Hepatocyte (in vitro differentiated cells): ENCODE results near the gene TNFSF9. TPM values are rescaled to one million over a fixed set of nuclear protein-coding genes. Genes with fewer than 3 reads are reported as not detected.
A peak's percentile ranks its signal among the peaks of the same experiment; 100 is the strongest.
"Not testable (repeated sequence)": the region's sequence is repeated elsewhere in the genome, so short reads cannot be mapped to it uniquely, and the experiment has no call there.

Experiments
- DNase-seq: peaks from one replicate; pipeline ENCODE4 v3.0.0-alpha.2; 2016; ENCODE audit warnings: low spot score
- H2AFZ ChIP-seq: fragments of 200-600 bp; sonication (generic); 2 replicates; pipeline ENCODE4 v1.6.0; 2016; ENCODE audit warnings: antibody characterized with exemption, mild to moderate bottlenecking
- H3K27ac ChIP-seq: fragments of 200-600 bp; sonication (generic); 2 replicates; pipeline ENCODE4 v1.5.1; 2016; ENCODE audit warnings: mild to moderate bottlenecking
- H3K27me3 ChIP-seq: fragments of 200-600 bp; sonication (generic); 2 replicates; pipeline ENCODE4 v1.6.1; 2016
- H3K36me3 ChIP-seq: fragments of 200-600 bp; sonication (generic); replicated peaks from 2 replicates; pipeline ENCODE4 v1.5.1; 2016; ENCODE audit warnings: low read depth; ENCODE audit not compliant: insufficient read depth
- H3K4me1 ChIP-seq: fragments of 200-600 bp; sonication (generic); 2 replicates; pipeline ENCODE4 v1.5.1; 2016; ENCODE audit warnings: mild to moderate bottlenecking, moderate library complexity; ENCODE audit not compliant: insufficient read depth
- H3K4me2 ChIP-seq: fragments of 200-600 bp; sonication (generic); 2 replicates; pipeline ENCODE4 v1.6.0; 2016
- H3K4me3 ChIP-seq: fragments of 200-600 bp; sonication (generic); 2 replicates; pipeline ENCODE4 v1.5.1; 2016; ENCODE audit warnings: mild to moderate bottlenecking
- H3K79me2 ChIP-seq: fragments of 200-600 bp; sonication (generic); 2 replicates; pipeline ENCODE4 v1.6.0; 2017; ENCODE audit warnings: mild to moderate bottlenecking
- H3K9me2 ChIP-seq: fragments of 200-600 bp; sonication (generic); replicated peaks from 2 replicates; pipeline ENCODE4 v1.6.0; 2017; ENCODE audit warnings: mild to moderate bottlenecking; ENCODE audit not compliant: insufficient read depth
- H3K9me3 ChIP-seq: fragments of 200-600 bp; sonication (generic); 2 replicates; pipeline ENCODE4 v1.5.1; 2016; ENCODE audit warnings: low read depth, mild to moderate bottlenecking
- H4K20me1 ChIP-seq: fragments of 200-600 bp; sonication (generic); 2 replicates; pipeline ENCODE4 v1.6.0; 2016; ENCODE audit warnings: mild to moderate bottlenecking; ENCODE audit not compliant: insufficient read depth, poor library complexity, severe bottlenecking
- EZH2 ChIP-seq: fragments of 200-600 bp; sonication (generic); IDR thresholded peaks from 2 replicates; pipeline ENCODE4 v1.6.1; 2016; ENCODE audit warnings: antibody characterized with exemption, mild to moderate bottlenecking, borderline replicate concordance
- EZH2phosphoT487 ChIP-seq: fragments of 200-600 bp; sonication (generic); IDR thresholded peaks from one replicate; pipeline ENCODE4 v1.6.1; 2018; ENCODE audit warnings: antibody characterized with exemption, mild to moderate bottlenecking, low read depth, moderate library complexity; ENCODE audit not compliant: unreplicated experiment, severe bottlenecking
- WGBS: methylation state at CpG from one replicate; pipeline ENCODE4 v1.1.6; 2016; ENCODE audit warnings: low lambda C conversion rate; ENCODE audit errors: missing lambda C conversion rate; 5-methylcytosine and 5-hydroxymethylcytosine counted together
- polyA plus RNA-seq: library from polyadenylated mRNA; unstranded; fragments of >200 nt; fragmentation: Nextera tagmentation; extraction: Ambion mirVana; gene quantifications from 2 replicates; pipeline ENCODE4 v1.2.1, GENCODE V29; 2016
- small RNA-seq: library from RNA; depleted of rRNA; stranded (forward); fragments of <200 nt; gene quantifications from one replicate; pipeline ENCODE3, GENCODE V24; 2014
- total RNA-seq: library from RNA; depleted of rRNA; stranded (reverse); fragments of >200 nt; gene quantifications from 2 replicates; pipeline ENCODE4 v1.2.3, GENCODE V29; 2014
- TF ChIP-seq, protein P1 (sequence below): fragments of 200-600 bp; sonication (generic); IDR thresholded peaks from 2 replicates; pipeline ENCODE4 v1.5.1; 2016; ENCODE audit warnings: antibody characterized with exemption, mild to moderate bottlenecking; ENCODE audit not compliant: poor library complexity

The TNFSF9 gene
- total and polyA plus RNA-seq, 2 experiments from 2014 or later, result 2.6 to 3.8 TPM

DNA sequence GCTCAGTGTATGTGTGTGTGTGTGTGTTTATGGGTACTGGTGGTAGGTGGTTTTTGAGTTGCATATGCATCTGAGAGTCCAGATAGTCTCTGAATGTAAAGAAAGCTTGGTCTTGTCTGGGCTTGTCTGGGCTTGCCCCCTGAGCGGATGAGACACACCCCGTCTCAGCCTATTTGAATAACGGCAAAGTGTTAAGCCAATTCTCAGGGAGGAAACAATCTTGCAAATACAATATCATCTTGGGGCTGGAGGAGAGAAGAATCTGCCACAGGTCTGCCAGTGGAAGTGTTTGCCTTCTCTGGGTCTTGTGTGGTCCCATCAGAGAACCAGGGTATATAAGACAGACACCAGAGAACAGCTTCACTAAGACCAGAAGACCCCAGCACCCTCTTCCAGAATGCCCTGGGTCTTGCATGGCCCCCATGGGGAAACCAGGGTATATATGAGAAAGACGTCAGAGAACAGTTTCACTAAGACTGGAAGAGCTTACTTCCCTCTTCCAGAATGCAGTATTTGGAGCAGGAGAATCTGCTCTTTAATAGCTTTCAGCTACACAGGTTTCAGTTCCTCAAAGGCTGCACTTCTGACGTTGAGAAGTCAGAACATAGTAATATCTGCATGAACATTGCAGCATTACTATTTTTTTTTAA is 46.8 kb downstream of the TNFSF9 start:
- DNase-seq, result no peak
- TF ChIP-seq, protein P1, sequence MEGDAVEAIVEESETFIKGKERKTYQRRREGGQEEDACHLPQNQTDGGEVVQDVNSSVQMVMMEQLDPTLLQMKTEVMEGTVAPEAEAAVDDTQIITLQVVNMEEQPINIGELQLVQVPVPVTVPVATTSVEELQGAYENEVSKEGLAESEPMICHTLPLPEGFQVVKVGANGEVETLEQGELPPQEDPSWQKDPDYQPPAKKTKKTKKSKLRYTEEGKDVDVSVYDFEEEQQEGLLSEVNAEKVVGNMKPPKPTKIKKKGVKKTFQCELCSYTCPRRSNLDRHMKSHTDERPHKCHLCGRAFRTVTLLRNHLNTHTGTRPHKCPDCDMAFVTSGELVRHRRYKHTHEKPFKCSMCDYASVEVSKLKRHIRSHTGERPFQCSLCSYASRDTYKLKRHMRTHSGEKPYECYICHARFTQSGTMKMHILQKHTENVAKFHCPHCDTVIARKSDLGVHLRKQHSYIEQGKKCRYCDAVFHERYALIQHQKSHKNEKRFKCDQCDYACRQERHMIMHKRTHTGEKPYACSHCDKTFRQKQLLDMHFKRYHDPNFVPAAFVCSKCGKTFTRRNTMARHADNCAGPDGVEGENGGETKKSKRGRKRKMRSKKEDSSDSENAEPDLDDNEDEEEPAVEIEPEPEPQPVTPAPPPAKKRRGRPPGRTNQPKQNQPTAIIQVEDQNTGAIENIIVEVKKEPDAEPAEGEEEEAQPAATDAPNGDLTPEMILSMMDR, result no peak
- TF ChIP-seq EZH2phosphoT487 (no peak), EZH2 (no peak)
- no peak overlapping the region for H2AFZ ChIP-seq
- WGBS, result 80% methylated on average over 5 of the region's 5 CpGs
- H3K27me3 ChIP-seq, result no peaks in the 10 kb centered on the region
- H3K9me2 ChIP-seq, result no peaks in the 10 kb centered on the region
- H3K27ac ChIP-seq, result peak overlapping the region; percentile 62
- no peaks in the 10 kb centered on the region for H3K79me2 ChIP-seq
- no peaks in the 10 kb centered on the region for H4K20me1 ChIP-seq
- no peaks in the 10 kb centered on the region for H3K9me3 ChIP-seq
- no peak overlapping the region for H3K4me3 ChIP-seq
- H3K4me1 ChIP-seq, result no peaks in the 10 kb centered on the region
- H3K36me3 ChIP-seq, result no peaks in the 10 kb centered on the region
- no peak overlapping the region for H3K4me2 ChIP-seq

DNA sequence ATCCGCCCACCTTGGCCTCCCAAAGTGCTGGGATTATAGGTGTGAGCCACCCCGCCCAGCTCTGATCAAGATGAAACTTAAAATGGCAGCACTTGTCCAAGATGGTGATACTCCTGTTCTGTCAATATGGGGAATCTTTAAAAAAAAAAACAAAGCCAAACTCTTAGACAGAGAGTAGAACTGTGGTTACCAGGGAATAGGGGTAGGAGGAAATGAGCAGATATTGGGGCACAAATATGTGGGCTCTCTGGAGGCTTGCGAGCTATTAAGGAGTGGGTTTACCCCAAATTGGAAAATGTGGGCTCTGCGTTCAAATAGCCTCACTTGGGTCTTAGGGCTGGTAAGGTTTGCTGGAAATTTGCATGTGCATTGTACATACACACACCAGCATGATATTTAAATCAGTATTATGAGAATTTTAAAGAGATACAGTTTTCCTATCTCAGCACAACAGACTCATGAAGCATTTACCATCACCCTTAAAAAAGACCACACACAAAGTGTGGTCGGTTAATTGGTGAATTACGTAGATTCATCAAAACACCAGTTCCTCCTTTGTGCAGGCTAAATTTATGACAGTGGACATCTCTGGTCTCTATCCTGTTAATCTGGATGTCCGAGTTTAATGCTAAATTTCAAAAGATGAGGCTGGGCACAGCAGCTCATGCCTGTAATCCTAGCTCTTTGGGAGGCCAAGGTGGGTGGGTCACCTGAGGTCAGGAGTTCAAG is 48.8 kb downstream of the TNFSF9 start:
- H3K36me3 ChIP-seq, result no peaks in the 10 kb centered on the region
- no peaks in the 10 kb centered on the region for H3K9me2 ChIP-seq
- H3K4me3 ChIP-seq, result no peak overlapping the region
- H3K4me1 ChIP-seq, result no peaks in the 10 kb centered on the region
- no peak overlapping the region for H3K27ac ChIP-seq
- no peak overlapping the region for H3K4me2 ChIP-seq
- no peak for TF ChIP-seq EZH2phosphoT487
- TF ChIP-seq, protein P1, result no peak
- no peak for TF ChIP-seq EZH2
- H3K79me2 ChIP-seq, result no peaks in the 10 kb centered on the region
- WGBS, result 89% methylated on average over 7 of the region's 7 CpGs
- H3K27me3 ChIP-seq, result no peaks in the 10 kb centered on the region
- H3K9me3 ChIP-seq, result no peaks in the 10 kb centered on the region
- no peak for DNase-seq
- H4K20me1 ChIP-seq, result no peaks in the 10 kb centered on the region
- no peak overlapping the region for H2AFZ ChIP-seq

DNA sequence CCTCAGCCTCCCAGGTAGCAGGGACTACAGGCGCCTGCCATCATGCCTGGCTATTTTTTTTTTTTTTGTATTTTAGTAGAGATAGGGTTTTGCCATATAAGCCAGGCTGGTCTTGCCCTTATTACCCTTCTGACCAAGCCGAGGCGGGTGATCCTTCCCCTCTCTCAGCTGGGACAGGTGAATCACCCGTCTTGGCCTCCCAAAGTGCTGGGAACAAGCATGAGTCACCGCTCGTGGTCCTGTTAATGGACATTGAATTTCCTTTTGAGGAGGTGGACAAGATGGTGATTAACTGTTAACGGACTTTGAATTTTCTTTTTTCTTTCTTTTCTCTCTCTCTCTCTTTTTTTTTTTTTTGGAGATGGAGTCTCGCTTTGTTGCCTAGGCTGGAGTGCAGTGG is 49.5 kb downstream of the TNFSF9 start:
- H3K9me2 ChIP-seq, result no peaks in the 10 kb centered on the region
- H2AFZ ChIP-seq, result no peak overlapping the region
- H3K27me3 ChIP-seq, result peaks cover under 1% of the 10 kb centered on the region
- no peak overlapping the region for H3K4me2 ChIP-seq
- no peaks in the 10 kb centered on the region for H3K4me1 ChIP-seq
- H3K9me3 ChIP-seq, result no peaks in the 10 kb centered on the region
- H3K27ac ChIP-seq, result no peak overlapping the region
- TF ChIP-seq EZH2phosphoT487, result no peak
- no peak for TF ChIP-seq EZH2
- no peak overlapping the region for H3K4me3 ChIP-seq
- H4K20me1 ChIP-seq, result no peaks in the 10 kb centered on the region
- no peaks in the 10 kb centered on the region for H3K79me2 ChIP-seq
- no peak for DNase-seq
- no peaks in the 10 kb centered on the region for H3K36me3 ChIP-seq
- whole genome bisulfite sequencing, result 80% methylated on average over 8 of the region's 8 CpGs

DNA sequence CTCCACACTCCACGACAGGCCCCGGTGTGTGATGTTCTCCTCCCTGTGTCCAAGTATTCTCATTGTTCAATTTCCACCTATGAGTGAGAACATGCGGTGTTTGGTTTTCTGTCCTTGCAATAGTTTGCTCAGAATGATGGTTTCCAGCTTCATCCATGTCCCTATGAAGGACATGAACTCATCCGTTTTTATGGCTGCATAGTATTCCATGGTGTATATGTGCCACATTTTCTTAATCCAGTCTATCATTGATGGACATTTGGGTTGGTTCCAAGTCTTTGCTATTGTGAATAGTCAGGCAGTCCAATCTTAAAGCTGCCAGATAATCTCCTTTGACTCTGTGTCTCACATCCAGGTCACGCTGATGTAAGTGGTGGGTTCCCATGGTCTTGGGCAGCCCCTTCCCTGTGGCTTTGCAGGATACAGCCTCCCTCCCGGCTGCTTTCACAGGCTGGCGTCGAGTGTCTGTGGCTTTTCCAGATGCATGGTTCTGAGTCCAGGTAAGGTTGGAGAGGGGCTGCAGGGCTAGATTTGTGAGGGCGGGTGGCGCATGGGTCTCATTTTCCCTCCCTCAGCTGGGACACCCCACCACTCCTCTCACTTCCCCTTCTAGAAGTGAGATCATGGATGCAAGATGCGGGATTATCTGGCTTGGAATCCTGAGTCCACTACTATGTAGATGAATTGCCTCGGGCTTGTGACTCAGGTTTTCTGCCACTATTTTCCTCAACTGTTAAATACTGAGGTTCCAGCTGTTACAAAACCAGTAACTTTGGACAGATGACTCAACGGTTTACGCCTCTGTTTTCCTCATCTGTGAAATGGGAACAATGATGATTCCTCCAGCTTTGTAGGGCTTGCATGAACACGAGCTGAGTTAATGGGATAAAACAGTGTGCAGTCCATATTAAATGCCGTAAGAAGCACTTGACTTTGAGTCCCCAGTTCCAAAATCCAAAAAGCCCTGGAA is 52.0 kb downstream of the TNFSF9 start:
- not testable (repeated sequence) for H3K4me3 ChIP-seq, H3K4me1 ChIP-seq, H3K4me2 ChIP-seq, H3K36me3 ChIP-seq, H4K20me1 ChIP-seq, H2AFZ ChIP-seq, H3K79me2 ChIP-seq, H3K27ac ChIP-seq, H3K9me2 ChIP-seq, DNase-seq, H3K9me3 ChIP-seq
- H3K27me3 ChIP-seq, result peaks cover 26% of the 10 kb centered on the region
- WGBS, result 78% methylated on average over 16 of the region's 16 CpGs

Small RNA genes lying within 50 kb of the gene (small RNA-seq; reads per million reads assigned to genes)
- gene AC010503.2 (not detected), gene RF00019 (not detected)

Other genes starting within 250 kb of the TNFSF9 start
- not detected in 2 replicates for gene ACER1, start 197.4 kb upstream of the TNFSF9 start, total RNA-seq
- not detected in 2 replicates for gene ACER1, start 197.4 kb upstream of the TNFSF9 start, polyA plus RNA-seq
- gene CLPP, start 169.5 kb upstream of the TNFSF9 start, total RNA-seq, result 52.8 and 69.5 TPM in 2 replicates
- 93.6 and 106 TPM in 2 replicates for gene CLPP, start 169.5 kb upstream of the TNFSF9 start, polyA plus RNA-seq
- 42.8 and 45.3 TPM in 2 replicates for gene ALKBH7, start 158.2 kb upstream of the TNFSF9 start, total RNA-seq
- 99.3 and 116 TPM in 2 replicates for gene ALKBH7, start 158.2 kb upstream of the TNFSF9 start, polyA plus RNA-seq
- gene PSPN, start 155.1 kb upstream of the TNFSF9 start, total RNA-seq, result 2.4 and 2.7 TPM in 2 replicates
- 1.5 and 2.7 TPM in 2 replicates for gene PSPN, start 155.1 kb upstream of the TNFSF9 start, polyA plus RNA-seq
- gene GTF2F1, start 137.9 kb upstream of the TNFSF9 start, total RNA-seq, result 47.5 and 52.1 TPM in 2 replicates
- 40.0 and 44.6 TPM in 2 replicates for gene GTF2F1, start 137.9 kb upstream of the TNFSF9 start, polyA plus RNA-seq
- 94.2 and 133 TPM in 2 replicates for gene KHSRP, start 106.2 kb upstream of the TNFSF9 start, total RNA-seq
- 196 and 202 TPM in 2 replicates for gene KHSRP, start 106.2 kb upstream of the TNFSF9 start, polyA plus RNA-seq
- 0.16 and 0.27 TPM in 2 replicates for gene SLC25A41, start 97.3 kb upstream of the TNFSF9 start, total RNA-seq
- gene SLC25A41, start 97.3 kb upstream of the TNFSF9 start, polyA plus RNA-seq, result 0.50 TPM in 1 of 2 replicates, not detected in the other
- gene SLC25A23, start 71.2 kb upstream of the TNFSF9 start, total RNA-seq, result 48.8 and 56.6 TPM in 2 replicates
- gene SLC25A23, start 71.2 kb upstream of the TNFSF9 start, polyA plus RNA-seq, result 59.0 and 61.3 TPM in 2 replicates
- gene CRB3, start 66.8 kb upstream of the TNFSF9 start, total RNA-seq, result 71.4 and 75.5 TPM in 2 replicates
- gene CRB3, start 66.8 kb upstream of the TNFSF9 start, polyA plus RNA-seq, result 42.5 and 48.9 TPM in 2 replicates
- 0.48 and 1.5 TPM in 2 replicates for gene DENND1C, start 49.2 kb upstream of the TNFSF9 start, total RNA-seq
- gene DENND1C, start 49.2 kb upstream of the TNFSF9 start, polyA plus RNA-seq, result 14.0 and 16.1 TPM in 2 replicates
- gene TUBB4A, start 28.7 kb upstream of the TNFSF9 start, total RNA-seq, result 1.2 and 4.4 TPM in 2 replicates
- 7.3 and 7.9 TPM in 2 replicates for gene TUBB4A, start 28.7 kb upstream of the TNFSF9 start, polyA plus RNA-seq
- not detected in 2 replicates for gene CD70, start 60.1 kb downstream of the TNFSF9 start, total RNA-seq
- not detected in 2 replicates for gene CD70, start 60.1 kb downstream of the TNFSF9 start, polyA plus RNA-seq
- 1.5 and 4.0 TPM in 2 replicates for gene TNFSF14, start 139.1 kb downstream of the TNFSF9 start, total RNA-seq
- gene TNFSF14, start 139.1 kb downstream of the TNFSF9 start, polyA plus RNA-seq, result 3.9 and 4.8 TPM in 2 replicates
- gene C3, start 189.6 kb downstream of the TNFSF9 start, total RNA-seq, result 563 and 814 TPM in 2 replicates
- 493 and 556 TPM in 2 replicates for gene C3, start 189.6 kb downstream of the TNFSF9 start, polyA plus RNA-seq
- gene GPR108, start 206.6 kb downstream of the TNFSF9 start, total RNA-seq, result 59.0 and 66.6 TPM in 2 replicates
- 120 TPM in 2 replicates for gene GPR108, start 206.6 kb downstream of the TNFSF9 start, polyA plus RNA-seq
- gene TRIP10, start 208.7 kb downstream of the TNFSF9 start, total RNA-seq, result 48.8 and 50.5 TPM in 2 replicates
- gene TRIP10, start 208.7 kb downstream of the TNFSF9 start, polyA plus RNA-seq, result 79.5 and 85.7 TPM in 2 replicates
- gene SH2D3A, start 236.4 kb downstream of the TNFSF9 start, total RNA-seq, result 14.8 and 18.9 TPM in 2 replicates
- 19.6 and 26.0 TPM in 2 replicates for gene SH2D3A, start 236.4 kb downstream of the TNFSF9 start, polyA plus RNA-seq
- 0.23 and 0.32 TPM in 2 replicates for gene VAV1, start 241.7 kb downstream of the TNFSF9 start, total RNA-seq
- not detected in 2 replicates for gene VAV1, start 241.7 kb downstream of the TNFSF9 start, polyA plus RNA-seq